Daoy (cell line): Measurements from ENCODE around the gene CIAO3. TPM values are rescaled to one million over a fixed set of nuclear protein-coding genes. Genes with fewer than 3 reads are reported as not detected.
A peak's percentile ranks its signal among the peaks of the same experiment; 100 is the strongest.

ENCODE experiments used
- DNase-seq: peaks from one replicate; pipeline ENCODE4 v3.0.0-alpha.2; 2015; ENCODE audit warnings: low read depth
- total RNA-seq: library from RNA; depleted of rRNA; stranded (reverse); fragments of >200 nt; shearing (Covaris generic); gene quantifications from 2 replicates; pipeline ENCODE4 v1.2.3, GENCODE V29; 2014

Gene CIAO3
- total RNA-seq, 1 experiment from 2014 or later = 23.7 TPM

- no peak for DNase-seq
Observed at GRCh38 chr16:735982-736453, 4.8 kb downstream of the CIAO3 start.

GRCh38 chr16:734981-735881, 5.6 kb downstream of the CIAO3 start:
- DNase-seq = no peak

- DNase-seq = no peak
Observed at GRCh38 chr16:734208-734980, 6.4 kb downstream of the CIAO3 start.

GRCh38 chr16:733382-734207, 7.2 kb downstream of the CIAO3 start:
- DNase-seq = no peak

DNA sequence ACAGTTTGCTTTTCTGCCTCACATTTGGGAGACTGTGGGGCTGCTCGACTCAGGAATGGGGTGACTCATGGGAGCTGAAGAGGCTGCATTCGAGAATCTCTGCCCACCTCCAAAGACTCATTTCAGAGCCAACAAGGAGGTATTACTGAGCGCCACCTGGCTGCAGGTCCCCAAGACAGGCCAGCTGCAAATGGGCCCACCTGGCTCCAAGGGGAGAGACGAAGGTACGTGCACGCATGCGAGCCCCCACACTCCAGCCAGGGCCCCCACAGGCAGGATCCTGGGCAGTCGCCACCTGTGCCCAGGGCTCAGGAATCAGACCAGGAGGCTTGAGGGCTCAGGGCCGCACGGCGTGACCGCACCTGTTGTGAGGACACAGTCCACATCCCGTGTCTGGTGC, 7.9 kb downstream of the CIAO3 start:
- DNase-seq = no peak

GRCh38 chr16:732332-732731, 8.5 kb downstream of the CIAO3 start:
- DNase-seq = no peak

DNA sequence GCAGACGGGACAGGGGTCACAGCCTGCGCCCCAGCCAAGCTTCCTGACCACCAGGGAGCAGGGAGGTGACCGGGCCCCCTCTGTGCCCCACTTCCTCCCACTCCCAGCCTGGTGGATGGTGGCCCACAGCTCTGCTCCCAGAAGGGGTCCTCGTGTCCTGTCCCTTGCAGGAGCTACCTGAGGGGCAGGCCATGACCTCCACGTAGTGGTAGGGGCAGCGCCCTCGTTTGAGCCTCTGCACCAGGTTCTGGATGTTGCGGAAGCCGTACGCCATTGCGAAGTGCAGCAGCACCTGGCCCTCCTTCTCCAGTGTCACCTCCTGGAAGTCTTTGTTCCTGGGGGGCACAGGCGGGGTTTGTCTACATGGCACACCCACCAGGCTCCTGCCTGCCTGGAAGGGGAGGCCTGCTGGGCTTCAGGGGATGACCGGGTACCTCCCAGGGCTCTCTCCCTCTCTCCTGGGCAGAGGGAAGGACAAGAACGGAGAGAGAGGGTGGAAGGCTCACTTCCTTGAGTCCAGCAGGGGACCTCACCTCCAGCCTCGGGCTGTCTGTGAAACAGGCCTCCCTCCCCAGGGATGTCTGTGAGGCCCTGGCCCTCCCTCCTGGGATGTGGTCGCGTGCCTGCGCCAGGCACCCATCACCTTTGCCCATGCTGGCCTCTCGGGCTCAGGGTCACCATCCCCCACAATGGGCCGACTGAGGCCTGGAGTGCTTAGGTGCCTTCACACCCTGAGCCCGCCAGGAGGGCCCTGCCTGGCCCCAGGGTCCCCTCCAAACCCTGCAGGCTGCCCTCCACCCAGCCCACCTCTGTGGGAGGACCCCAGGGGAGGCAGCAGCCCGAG, 9.9 kb downstream of the CIAO3 start:
- DNase-seq = no peak

DNA sequence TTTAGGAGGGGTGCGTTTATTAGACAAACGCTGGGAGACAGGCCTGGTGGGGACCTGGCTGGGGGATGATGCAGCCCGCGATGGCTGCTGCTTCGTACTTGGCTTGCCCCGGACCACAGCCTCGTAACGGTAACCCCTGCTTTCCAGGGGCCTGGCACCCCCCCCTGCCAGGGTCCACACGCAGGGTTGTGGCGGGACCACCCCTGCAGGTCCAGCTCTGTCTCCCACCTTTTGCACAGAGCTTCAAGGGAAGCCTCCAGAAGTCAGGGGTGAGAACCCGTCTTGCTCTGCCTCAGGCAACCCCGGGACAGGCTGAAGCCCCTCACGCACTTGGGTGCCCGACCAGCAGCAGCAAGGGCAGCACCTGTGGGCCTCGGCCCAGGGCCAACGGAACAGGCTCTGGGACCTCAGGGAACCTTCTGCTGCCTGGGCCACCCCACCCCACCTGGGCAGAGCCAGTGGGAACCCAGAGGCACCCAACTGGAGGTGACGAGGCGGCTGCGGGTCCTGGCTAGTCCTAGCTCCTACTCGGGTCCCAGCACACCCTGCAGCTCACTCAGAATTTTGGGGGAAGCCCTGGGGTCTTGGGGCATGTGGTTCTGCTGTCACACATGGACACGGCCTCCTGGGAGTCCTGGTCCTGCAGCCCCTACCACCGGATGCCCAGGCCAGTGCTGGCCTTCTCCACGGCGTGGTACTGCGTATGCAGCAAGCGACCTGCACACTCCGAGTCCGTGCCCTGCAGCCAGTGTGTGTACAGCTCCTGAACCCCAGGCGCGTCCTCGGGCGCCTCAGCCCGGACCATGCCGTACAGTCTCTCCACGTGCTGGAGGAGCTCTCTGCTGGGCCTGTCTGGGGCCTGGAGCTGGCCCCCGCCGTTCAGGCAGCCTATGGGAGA, 10.8 kb downstream of the CIAO3 start:
- no peak for DNase-seq

- DNase-seq = no peak
Observed at GRCh38 chr16:728890-729744, 11.7 kb downstream of the CIAO3 start.

- peak; percentile 85 for DNase-seq
Observed at GRCh38 chr16:728131-728889, 12.5 kb downstream of the CIAO3 start.

- DNase-seq = no peak
Observed at GRCh38 chr16:727291-727977, 13.4 kb downstream of the CIAO3 start.

- DNase-seq = peak; percentile 67
Observed at GRCh38 chr16:726438-727290, 14.1 kb downstream of the CIAO3 start, which contains the start of the genes CCDC78 and HAGHL. Gene CCDC78, minus strand, starts transcription at chr16:726443. Its CDS starts 76 bp downstream, at chr16:726367. Gene HAGHL, plus strand, starts transcription at chr16:727106. Its CDS starts 404 bp downstream, at chr16:727510.

GRCh38 chr16:726188-726437, 14.7 kb downstream of the CIAO3 start:
- no peak for DNase-seq

GRCh38 chr16:725463-726187, 15.2 kb downstream of the CIAO3 start:
- DNase-seq = peak; percentile 15

DNA sequence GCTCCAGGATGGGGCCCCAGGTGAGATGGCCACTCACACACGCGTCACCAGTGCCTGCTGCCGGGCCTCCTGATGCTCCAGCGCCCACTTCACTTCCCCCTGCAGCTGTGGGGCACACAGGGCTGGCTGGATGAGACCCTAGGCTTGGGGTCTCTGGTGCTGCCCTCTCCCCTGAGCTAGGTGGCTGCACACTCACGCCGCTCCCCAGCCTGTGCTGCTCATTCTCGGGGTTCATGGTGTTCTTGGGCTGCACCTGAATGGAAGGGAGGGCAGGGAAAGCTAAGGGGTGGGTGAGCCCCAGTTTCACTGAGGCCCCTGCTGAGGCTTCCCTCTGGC, 15.8 kb downstream of the CIAO3 start:
- DNase-seq = no peak
